ENCODE measurements around the gene ISYNA1.

ISYNA1 gene

DNA sequence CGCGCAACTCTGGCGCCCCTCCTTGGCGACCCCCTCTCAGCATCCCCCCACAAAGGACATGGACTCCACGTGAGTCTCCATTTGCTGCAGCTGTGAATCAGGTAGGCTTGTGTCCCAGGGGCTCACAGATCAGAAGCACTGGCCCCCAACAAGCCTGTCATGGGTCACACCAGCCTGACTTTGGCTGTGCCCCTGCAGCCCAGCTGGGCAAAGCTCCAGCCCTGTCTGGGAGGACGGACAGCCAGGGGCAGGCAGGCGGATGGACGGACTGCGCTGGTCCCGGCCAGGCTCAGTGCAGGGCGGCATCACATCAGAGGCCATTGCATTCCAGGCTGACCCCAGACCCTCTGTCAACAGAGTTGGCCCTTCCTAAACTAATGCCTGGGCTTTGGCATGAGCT, 28.4 kb upstream of the ISYNA1 start:
- no peak for DNase-seq

DNA sequence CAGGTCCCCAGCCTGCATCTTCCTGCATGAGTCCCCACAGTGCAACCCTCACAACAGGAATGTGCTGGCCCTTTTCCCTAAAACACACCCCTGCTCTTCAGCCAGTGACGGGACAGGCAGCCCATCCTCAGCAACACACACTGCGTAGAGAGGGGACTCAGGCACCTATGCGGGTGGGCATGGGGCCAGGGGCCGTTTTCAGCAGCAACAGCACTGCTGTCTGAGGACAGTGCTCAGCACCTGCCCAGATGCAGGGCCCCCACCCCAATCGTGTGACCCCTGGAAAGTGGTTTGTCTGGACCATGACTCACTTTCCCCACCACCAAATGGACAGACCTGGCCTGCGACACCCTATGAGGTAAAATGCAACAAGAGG, 28.0 kb upstream of the ISYNA1 start:
- no peak for DNase-seq

GRCh38 chr19:18465214-18465963, 27.5 kb upstream of the ISYNA1 start:
- no peak for DNase-seq

DNA sequence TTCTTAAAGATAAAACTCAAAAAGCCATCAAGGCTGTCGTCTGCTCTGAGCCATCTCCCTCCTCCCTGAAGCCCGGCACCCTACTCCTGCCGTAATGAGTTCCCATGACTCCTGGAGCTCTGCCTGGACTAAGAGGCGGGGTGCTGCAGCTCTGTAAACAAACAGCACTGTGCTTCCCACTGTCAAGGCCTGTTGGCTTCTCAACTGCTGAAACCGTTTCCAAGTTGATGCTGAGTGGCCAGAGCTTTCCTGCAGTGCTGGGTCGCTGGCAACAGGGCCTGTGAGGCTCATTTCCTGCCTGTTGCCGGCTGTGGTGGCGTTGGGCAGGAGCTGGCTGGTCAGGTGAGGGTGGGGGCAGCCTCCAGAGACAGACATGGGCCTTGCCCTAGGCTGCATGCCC, 26.7 kb upstream of the ISYNA1 start:
- DNase-seq, result peak; percentile 92

- no peak for DNase-seq
Observed at GRCh38 chr19:18461471-18461870, 23.5 kb upstream of the ISYNA1 start.

DNA sequence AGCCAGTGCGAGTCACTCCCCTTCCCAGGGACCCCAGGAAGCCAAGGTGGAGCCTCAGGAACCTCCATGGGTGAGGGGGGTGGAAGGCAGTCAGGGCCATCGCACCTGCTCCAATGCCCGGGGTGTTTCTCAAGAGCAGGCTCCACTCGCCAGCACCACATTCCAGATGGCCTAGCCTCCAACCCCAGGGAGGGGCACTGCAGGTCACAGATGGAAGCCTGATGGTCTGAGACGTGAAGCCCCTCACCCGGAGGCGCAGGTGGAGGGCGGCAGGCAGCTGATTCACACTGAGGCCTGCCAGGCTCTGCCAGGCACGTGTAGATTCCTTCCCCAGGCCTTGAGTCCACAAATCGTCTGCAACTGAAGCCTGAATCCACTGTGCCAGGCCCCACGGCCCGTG, 23.0 kb upstream of the ISYNA1 start:
- no peak for DNase-seq

- no peak for DNase-seq
Observed at GRCh38 chr19:18457483-18458331, 19.8 kb upstream of the ISYNA1 start.

DNA sequence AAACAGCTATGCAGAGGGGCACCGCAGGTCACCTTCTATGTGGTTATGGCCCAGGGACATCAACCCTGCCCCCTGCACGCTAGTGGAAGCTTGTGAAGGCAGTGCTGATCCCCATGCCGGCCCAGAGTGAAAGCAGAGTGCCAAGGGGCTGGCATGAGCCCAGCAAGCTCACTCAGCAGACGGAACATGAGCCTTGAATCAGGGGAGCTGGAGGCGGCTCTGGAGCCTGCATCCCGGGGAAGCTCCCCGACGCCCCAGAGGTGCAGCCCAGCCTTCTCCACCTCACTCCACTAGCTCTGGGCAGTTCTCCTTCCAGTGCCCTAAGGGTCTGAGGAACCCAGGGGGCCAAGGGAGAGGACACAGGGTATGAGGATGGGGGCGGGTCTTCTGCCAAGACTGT, 19.0 kb upstream of the ISYNA1 start:
- no peak for DNase-seq

DNA sequence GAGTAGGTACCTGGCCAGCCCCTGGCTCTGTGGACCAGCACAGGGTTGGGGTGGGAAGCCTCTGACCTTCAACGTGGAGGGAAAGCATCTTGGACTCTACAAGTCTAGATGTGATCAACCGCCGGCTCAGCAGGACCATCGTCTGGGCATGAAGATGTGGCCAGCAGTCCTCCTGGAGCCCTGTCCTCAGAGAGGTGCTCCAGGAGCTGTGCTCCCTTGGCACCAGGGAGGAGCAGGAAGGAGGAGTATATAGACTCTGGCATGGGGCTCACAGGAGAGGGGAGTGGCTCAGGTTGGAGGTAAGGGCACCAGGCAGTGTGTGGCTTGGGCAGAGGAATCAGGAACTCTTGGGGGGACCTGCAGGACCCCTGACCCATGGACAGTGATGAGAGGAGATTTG, 18.3 kb upstream of the ISYNA1 start:
- DNase-seq, result no peak

DNA sequence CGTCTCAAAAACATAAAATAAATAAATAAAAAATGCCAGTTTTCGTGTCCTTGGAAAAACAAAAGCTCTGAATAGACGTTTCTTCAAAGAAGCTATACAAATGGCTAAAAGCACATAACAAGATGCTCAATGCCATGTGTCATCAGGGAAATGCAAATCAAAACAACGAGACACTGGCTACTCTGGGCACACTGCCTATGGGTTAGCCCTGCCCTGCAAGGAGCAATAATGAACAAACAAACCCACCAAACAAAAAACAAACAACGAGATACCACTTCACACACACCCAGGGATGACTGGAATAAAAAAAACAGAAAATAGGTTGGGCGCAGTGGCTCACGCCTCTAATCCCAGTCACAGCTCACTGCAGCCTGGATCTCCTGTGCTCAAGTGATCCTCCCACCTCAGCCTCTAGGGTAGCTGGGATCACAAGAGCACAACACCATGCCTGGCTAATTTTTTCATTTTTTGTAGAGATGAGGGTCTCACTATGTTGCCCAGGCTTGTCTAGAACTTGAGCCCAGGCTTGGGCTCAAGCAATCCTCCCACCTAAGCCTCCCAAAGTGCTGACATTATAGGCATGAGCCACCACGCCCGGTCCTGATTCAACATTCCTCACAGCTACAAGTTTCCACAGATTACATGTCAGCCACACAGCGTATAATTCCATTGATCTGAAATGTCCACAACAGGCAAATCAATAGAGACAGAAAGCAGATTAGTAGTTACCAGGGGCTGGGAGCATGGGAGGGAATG, 15.5 kb upstream of the ISYNA1 start:
- DNase-seq, result no peak

GRCh38 chr19:18452386-18452785, 14.5 kb upstream of the ISYNA1 start:
- DNase-seq, result no peak

- peak; percentile 23 for DNase-seq
Observed at GRCh38 chr19:18450931-18451836, 13.3 kb upstream of the ISYNA1 start.

GRCh38 chr19:18450021-18450930, 12.3 kb upstream of the ISYNA1 start:
- DNase-seq, result no peak

- no peak for DNase-seq
Observed at GRCh38 chr19:18449552-18449951, 11.6 kb upstream of the ISYNA1 start.

- no peak for DNase-seq
Observed at GRCh38 chr19:18446811-18447359, 9.0 kb upstream of the ISYNA1 start.

GRCh38 chr19:18446145-18446810, 8.3 kb upstream of the ISYNA1 start:
- no peak for DNase-seq

DNA sequence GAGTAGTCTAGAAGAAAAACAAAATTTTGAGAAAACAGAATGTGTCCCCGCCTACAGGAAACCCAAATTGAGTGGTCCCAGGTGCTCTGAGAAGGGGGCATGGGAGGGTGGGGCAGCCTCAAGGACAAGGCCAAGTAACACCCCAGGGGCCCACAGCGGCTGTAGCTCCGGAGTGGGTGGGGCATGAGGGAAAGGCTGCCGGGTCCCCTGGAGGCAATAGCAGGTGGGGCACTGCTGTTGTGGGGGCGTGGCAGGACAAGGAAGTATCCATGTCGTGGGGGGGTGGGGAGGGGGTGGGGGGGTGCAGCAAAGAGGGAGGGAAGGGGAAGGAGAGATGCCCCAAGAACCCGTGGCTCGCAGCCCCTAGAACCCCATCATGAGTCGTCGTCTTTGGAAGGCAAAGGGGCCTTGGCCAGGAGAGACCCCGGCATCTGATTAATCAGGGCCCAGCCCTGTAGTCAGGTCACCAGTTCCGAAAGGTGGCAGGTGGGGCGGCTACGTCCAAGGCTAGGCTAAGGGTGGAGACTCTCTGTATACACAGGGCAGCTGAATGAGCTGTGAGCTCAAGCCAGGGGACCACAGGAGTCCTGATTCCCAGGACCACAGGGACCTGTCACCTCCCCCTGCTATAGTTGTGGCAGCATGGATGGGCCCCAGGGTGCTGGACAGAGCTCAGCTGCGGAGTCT, 7.5 kb upstream of the ISYNA1 start:
- DNase-seq, result no peak

GRCh38 chr19:18444513-18444912, 6.6 kb upstream of the ISYNA1 start:
- no peak for DNase-seq

DNA sequence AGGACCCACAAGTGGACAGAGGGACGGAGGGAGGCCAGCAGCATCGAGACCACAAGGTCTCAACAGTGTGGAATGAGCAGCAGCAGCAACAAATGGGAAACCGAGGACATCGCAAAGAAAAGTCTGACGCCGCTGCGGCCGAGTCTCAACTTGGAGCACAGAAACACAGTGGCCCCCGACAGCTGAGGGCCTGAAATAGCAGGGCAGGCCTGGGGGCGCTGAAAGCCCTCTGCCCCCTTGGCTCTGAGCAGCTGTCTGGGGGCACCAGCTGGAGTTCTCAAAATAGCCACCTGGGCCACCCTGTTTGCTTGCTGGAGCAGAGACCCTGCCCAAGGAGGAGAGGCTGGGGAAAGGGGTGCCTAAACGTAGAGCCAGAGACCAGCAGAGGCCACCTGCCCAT, 5.9 kb upstream of the ISYNA1 start:
- no peak for DNase-seq

DNA sequence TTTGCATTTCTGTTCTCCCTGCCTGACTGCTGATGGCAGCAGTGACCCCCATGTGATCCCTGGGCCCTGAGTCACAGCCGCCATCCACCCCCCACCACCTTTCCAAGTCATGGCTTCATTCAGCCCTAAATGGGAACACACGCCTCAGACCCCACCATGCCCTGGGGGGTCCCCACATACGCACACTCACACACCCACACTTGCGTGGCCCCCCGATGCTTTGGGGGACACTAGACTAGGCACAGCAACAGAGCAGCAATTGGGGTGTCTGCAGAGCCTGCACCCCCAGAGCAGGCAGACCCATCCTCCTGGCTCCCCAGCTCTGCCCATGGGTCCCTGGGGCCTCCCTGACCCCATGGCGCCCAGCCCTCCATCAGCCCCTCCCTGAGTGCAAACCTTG, 5.5 kb upstream of the ISYNA1 start:
- DNase-seq, result no peak
